HepG2 (cell line): Measurements from ENCODE around the gene CACNA2D3. TPM values are rescaled to one million over a fixed set of nuclear protein-coding genes. Genes with fewer than 3 reads are reported as not detected.

Experiments
- ATAC-seq: fragments of 200-7000 bp; cut with Tn5 transposase; 3 replicates; pipeline ENCODE4 v1.9.1; 2020; ENCODE audit warnings: mild to moderate bottlenecking, moderate library complexity
- BruUV-seq: library from RNA; stranded (reverse); fragments of 400-500 nt; replicated peaks from 2 replicates; lab custom pipeline; 2021; lab: Mats Ljungman, UMichigan
- CTCF ChIA-PET: fragments of 300-600 bp; formaldehyde crosslinking; extraction: SDS; loops from one replicate; lab custom pipeline; 2021; ENCODE audit warnings: low total read pairs, inconsistent platforms, low intra/inter-chr PET ratio; lab: Yijun Ruan, JAX
- POLR2A ChIA-PET: fragments of 350-600 bp; sonication (Branson Sonifier 250); formaldehyde crosslinking; loops from one replicate; lab custom pipeline; 2020; ENCODE audit warnings: antibody characterized with exemption, inconsistent platforms; lab: Yijun Ruan, JAX
- DNase-seq: peaks from one replicate; pipeline ENCODE4 v3.0.0-alpha.2; 2015; ENCODE audit warnings: low spot score
- FAIRE-seq: peaks from 3 replicates; lab custom pipeline; 2011; peaks lifted over from hg19 to GRCh38; lab: Jason Lieb, UNC
- H2AFZ ChIP-seq: one replicate; pipeline ENCODE4 v1.6.1; 2011; ENCODE audit warnings: low read length, inconsistent platforms
- H3K27ac ChIP-seq: fragments of 300-600 bp; 3 replicates; pipeline ENCODE4 v1.8.0; 2011; ENCODE audit warnings: mixed run types, mild to moderate bottlenecking, mixed read lengths, low read length, inconsistent platforms; ENCODE audit not compliant: insufficient read depth; ENCODE audit errors: extremely low read length
- H3K27me3 ChIP-seq, 2 experiments: fragments of 200-600 bp in 1 of 2; 2 replicates in 1 of 2; 3 replicates in 1 of 2; pipeline versions ENCODE4 v1.6.0 to v1.8.0; 2011; ENCODE audit warnings: low read length in 2 of 2, mild to moderate bottlenecking in 2 of 2, moderate library complexity in 2 of 2, inconsistent platforms in 1 of 2; ENCODE audit not compliant: insufficient read depth in 2 of 2, control insufficient read depth in 1 of 2
- H3K36me3 ChIP-seq, 2 experiments: fragments of 200-600 bp in 1 of 2; replicated peaks in 1 of 2; 2 replicates in 1 of 2; 3 replicates in 1 of 2; pipeline versions ENCODE4 v1.5.1 to v1.8.0; 2011; ENCODE audit warnings: low read length in 2 of 2, inconsistent platforms in 1 of 2; ENCODE audit not compliant: insufficient read depth in 2 of 2, control insufficient read depth in 1 of 2
- H3K4me1 ChIP-seq: 2 replicates; pipeline ENCODE4 v1.5.1; 2012; ENCODE audit warnings: low read length, inconsistent platforms; ENCODE audit not compliant: insufficient read depth
- H3K4me2 ChIP-seq: 2 replicates; pipeline ENCODE4 v1.6.0; 2011; ENCODE audit warnings: low read depth, low read length, inconsistent platforms
- H3K4me3 ChIP-seq, 3 experiments: fragments of 200-600 bp in 1 of 3; sonication (generic), shearing (Covaris generic) in 1 of 3; replicated peaks in 1 of 3; 2 replicates each; pipeline ENCODE4 v1.5.1; 2011 to 2016; ENCODE audit warnings: low read length in 3 of 3, inconsistent platforms in 2 of 3, low read depth in 2 of 3, mild to moderate bottlenecking in 2 of 3, control low read depth in 1 of 3, mixed read lengths in 1 of 3; ENCODE audit not compliant: insufficient read depth in 1 of 3
- H3K79me2 ChIP-seq: one replicate; pipeline ENCODE4 v1.6.1; 2011; ENCODE audit warnings: low read length, inconsistent platforms; ENCODE audit not compliant: insufficient read depth
- H3K9ac ChIP-seq: 2 replicates; pipeline ENCODE4 v1.6.0; 2011; ENCODE audit warnings: mild to moderate bottlenecking, low read depth, low read length, inconsistent platforms; ENCODE audit not compliant: insufficient read depth
- H3K9me3 ChIP-seq: 2 replicates; pipeline ENCODE4 v1.5.1; 2012; ENCODE audit warnings: mild to moderate bottlenecking, low read length
- H4K20me1 ChIP-seq: 2 replicates; pipeline ENCODE4 v1.6.0; 2011; ENCODE audit warnings: inconsistent platforms, mild to moderate bottlenecking, low read length, moderate library complexity; ENCODE audit not compliant: insufficient read depth
- ARID2 ChIP-seq: sonication (generic); formaldehyde crosslinking; IDR thresholded peaks from 2 replicates; pipeline ENCODE4 v1.8.1; 2022; ENCODE audit warnings: mild to moderate bottlenecking, missing genetic modification reagents, borderline replicate concordance
- HDAC6 ChIP-seq: fragments of 200-600 bp; sonication (generic); IDR thresholded peaks from 2 replicates; pipeline ENCODE4 v1.7.0; 2017; ENCODE audit warnings: mild to moderate bottlenecking, antibody characterized with exemption, low read length, low read depth
- WGBS: methylation state at CpG from one replicate; pipeline ENCODE4 v1.1.6; 2017; ENCODE audit warnings: low lambda C conversion rate; 5-methylcytosine and 5-hydroxymethylcytosine counted together
- in situ Hi-C: cut with HindIII; loops from 2 replicates; pipeline ENCODE4 v1.10.0; 2017; ENCODE audit warnings: low pct_unique_long_range_greater_than_20kb; ENCODE audit not compliant: extremely low pct_ligation_motif_present
- intact Hi-C: fragments of 100-400 bp; cut with micrococcal nuclease; formaldehyde crosslinking; loops from one replicate; pipeline ENCODE4 v1.10.0; 2022; ENCODE audit not compliant: unreplicated experiment
- polyA plus RNA-seq, 8 experiments: library from polyadenylated mRNA; depleted of rRNA in 3 of 8; stranded (reverse) in 7 of 8; unstranded in 1 of 8; fragments of >200 nt; fragmentation: Illumina TruSeq in 4 of 8; extraction: Trizol in 4 of 8; gene quantifications; 2 replicates each; pipeline versions ENCODE4 v1.2.1 to v1.2.3, GENCODE V29; 2011 to 2016; ENCODE audit warnings: low read depth in 4 of 8, missing spikeins in 1 of 8, mixed read lengths in 1 of 8; ENCODE audit not compliant: insufficient read depth in 1 of 8
- total RNA-seq, 5 experiments: library from RNA; depleted of rRNA; stranded (reverse); fragments of >200 nt; fragmentation: Illumina TruSeq; extraction: Trizol; gene quantifications; 2 replicates each; pipeline ENCODE4 v1.2.3, GENCODE V29; 2016; ENCODE audit warnings: low read depth in 1 of 5
- TF ChIP-seq, protein P1 (sequence below): sonication (generic); formaldehyde crosslinking; IDR thresholded peaks from 2 replicates; pipeline ENCODE4 v1.4.0; 2020; ENCODE audit warnings: missing genetic modification reagents; ENCODE audit errors: not compliant biosample characterization
- TF ChIP-seq, protein P2 (sequence below): sonication (generic); formaldehyde crosslinking; IDR thresholded peaks from 2 replicates; pipeline ENCODE4 v1.8.1; 2023; ENCODE audit warnings: mild to moderate bottlenecking, moderate library complexity, missing genetic modification reagents
- TF ChIP-seq, protein P3 (sequence below): sonication (generic); formaldehyde crosslinking; IDR thresholded peaks from 2 replicates; pipeline ENCODE4 v1.8.0; 2022; ENCODE audit warnings: mild to moderate bottlenecking, missing genetic modification reagents
- TF ChIP-seq, protein P4 (sequence below), 2 experiments: sonication (generic) in 1 of 2; formaldehyde crosslinking in 1 of 2; IDR thresholded peaks; 2 replicates each; pipeline versions ENCODE4 v1.4.0 to v1.6.1; 2018 to 2020; ENCODE audit warnings: missing genetic modification reagents in 2 of 2, borderline replicate concordance in 1 of 2, low read depth in 1 of 2, mild to moderate bottlenecking in 1 of 2, missing biosample characterization in 1 of 2

CACNA2D3 gene
- total and polyA plus RNA-seq, 2 of the 13 experiments (the other 11 are each of a cell fraction or from before 2014, with no cell fraction given) = not detected

DNA sequence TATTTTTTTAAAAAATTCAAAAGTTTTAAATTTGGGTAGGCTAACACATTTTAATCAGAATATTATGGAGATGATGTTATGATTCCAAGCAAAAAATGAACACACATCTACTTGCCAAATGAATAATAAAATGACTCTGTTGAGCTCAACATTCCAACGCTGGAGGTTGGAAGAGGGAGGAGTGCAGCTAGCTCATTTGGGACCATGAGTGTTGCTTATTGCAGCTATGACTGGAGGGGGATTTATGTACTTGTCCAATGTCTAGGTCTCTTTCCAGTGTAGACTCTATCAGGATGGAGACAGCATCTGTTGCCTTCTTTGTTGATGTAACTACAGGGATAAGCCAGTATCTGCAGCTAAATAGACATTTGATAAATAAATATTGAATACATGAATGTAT lies 310.6 kb downstream of the CACNA2D3 start:
- 0% methylated on average over 1 of the region's 1 CpG for WGBS
- intact Hi-C loops = no loop called here
- Histone ChIP-seq H3K36me3 (no peaks in the 10 kb centered on the region), H3K4me2 (no peak overlapping the region), H3K27me3 (no peaks in the 10 kb centered on the region)
- no peak for FAIRE-seq
- TF ChIP-seq, protein P1, sequence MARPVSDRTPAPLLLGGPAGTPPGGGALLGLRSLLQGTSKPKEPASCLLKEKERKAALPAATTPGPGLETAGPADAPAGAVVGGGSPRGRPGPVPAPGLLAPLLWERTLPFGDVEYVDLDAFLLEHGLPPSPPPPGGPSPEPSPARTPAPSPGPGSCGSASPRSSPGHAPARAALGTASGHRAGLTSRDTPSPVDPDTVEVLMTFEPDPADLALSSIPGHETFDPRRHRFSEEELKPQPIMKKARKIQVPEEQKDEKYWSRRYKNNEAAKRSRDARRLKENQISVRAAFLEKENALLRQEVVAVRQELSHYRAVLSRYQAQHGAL (CRISPR knock-in tag) = no peak
- no peak for TF ChIP-seq HDAC6
- TF ChIP-seq ARID2 (CRISPR knock-in tag) = no peak
- TF ChIP-seq, protein P2, sequence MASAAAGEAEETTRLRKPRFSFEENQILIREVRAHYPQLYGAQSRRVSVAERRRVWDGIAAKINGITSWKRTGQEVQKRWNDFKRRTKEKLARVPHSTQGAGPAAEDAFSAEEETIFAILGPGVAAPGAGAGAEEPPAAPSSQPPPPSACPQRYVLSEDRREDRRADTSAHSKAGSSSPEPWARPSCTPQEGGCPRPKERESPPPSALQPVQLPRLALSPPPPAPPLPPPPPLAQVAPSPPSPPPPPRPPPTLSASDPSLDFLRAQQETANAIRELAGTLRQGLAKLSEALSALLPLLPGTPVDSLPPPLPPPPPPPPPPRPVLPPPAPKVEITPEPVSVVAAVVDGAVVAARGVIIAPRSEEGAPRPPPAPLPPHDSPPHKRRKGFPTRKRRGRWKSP (CRISPR knock-in tag) = no peak
- TF ChIP-seq, protein P3, sequence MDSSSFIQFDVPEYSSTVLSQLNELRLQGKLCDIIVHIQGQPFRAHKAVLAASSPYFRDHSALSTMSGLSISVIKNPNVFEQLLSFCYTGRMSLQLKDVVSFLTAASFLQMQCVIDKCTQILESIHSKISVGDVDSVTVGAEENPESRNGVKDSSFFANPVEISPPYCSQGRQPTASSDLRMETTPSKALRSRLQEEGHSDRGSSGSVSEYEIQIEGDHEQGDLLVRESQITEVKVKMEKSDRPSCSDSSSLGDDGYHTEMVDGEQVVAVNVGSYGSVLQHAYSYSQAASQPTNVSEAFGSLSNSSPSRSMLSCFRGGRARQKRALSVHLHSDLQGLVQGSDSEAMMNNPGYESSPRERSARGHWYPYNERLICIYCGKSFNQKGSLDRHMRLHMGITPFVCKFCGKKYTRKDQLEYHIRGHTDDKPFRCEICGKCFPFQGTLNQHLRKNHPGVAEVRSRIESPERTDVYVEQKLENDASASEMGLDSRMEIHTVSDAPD = no peak
- TF ChIP-seq, protein P4, sequence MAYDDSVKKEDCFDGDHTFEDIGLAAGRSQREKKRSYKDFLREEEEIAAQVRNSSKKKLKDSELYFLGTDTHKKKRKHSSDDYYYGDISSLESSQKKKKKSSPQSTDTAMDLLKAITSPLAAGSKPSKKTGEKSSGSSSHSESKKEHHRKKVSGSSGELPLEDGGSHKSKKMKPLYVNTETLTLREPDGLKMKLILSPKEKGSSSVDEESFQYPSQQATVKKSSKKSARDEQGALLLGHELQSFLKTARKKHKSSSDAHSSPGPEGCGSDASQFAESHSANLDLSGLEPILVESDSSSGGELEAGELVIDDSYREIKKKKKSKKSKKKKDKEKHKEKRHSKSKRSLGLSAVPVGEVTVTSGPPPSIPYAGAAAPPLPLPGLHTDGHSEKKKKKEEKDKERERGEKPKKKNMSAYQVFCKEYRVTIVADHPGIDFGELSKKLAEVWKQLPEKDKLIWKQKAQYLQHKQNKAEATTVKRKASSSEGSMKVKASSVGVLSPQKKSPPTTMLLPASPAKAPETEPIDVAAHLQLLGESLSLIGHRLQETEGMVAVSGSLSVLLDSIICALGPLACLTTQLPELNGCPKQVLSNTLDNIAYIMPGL (CRISPR knock-in tag; IDR thresholded peaks at IDR 0.05; ENCODE audit: borderline replicate concordance in 1 of 2, low read depth in 1 of 2) = no peak
- TF ChIP-seq, all 625 proteins: peak for 0
- Histone ChIP-seq H3K4me3 (no peak overlapping the region), H3K79me2 (no peaks in the 10 kb centered on the region), H2AFZ (no peak overlapping the region), H3K27ac (no peak overlapping the region), H4K20me1 (peaks cover 2% of the 10 kb centered on the region; the same call in 1 of the 2 replicates), H3K9me3 (no peaks in the 10 kb centered on the region), H3K4me1 (no peaks in the 10 kb centered on the region), H3K9ac (no peak overlapping the region)
- ATAC-seq = no peak
- no TSS peak for BruUV-seq
- ChIA-PET CTCF (no interaction called here), POLR2A (no interaction called here)
- in situ Hi-C loops = no loop called here
- DNase-seq = no peak
